Calu3 (cell line): ENCODE data around the gene NGEF. TPM values are rescaled to one million over a fixed set of nuclear protein-coding genes. Genes with fewer than 3 reads are reported as not detected.

Source experiments
- BruUV-seq: library from RNA; stranded (reverse); fragments of 400-500 nt; replicated peaks from 2 replicates; lab custom pipeline; 2021; lab: Mats Ljungman, UMichigan
- CTCF ChIA-PET: fragments of 300-600 bp; sonication (Branson Sonifier 250); formaldehyde crosslinking; loops from one replicate; lab custom pipeline; 2022; ENCODE audit warnings: antibody characterized with exemption; lab: Charles Lee
- DNase-seq: peaks from one replicate; pipeline ENCODE4 v3.0.0; 2022
- H3K27ac Mint-ChIP-seq: one replicate; pipeline ENCODE4 v1.8.0; 2022; ENCODE audit warnings: mixed read lengths; ENCODE audit not compliant: unreplicated experiment
- H3K27me3 Mint-ChIP-seq: one replicate; pipeline ENCODE4 v1.8.0; 2022; ENCODE audit warnings: mixed read lengths; ENCODE audit not compliant: unreplicated experiment
- H3K36me3 Mint-ChIP-seq: one replicate; pipeline ENCODE4 v1.8.0; 2022; ENCODE audit warnings: mild to moderate bottlenecking, moderate library complexity, mixed read lengths; ENCODE audit not compliant: insufficient read depth, unreplicated experiment
- H3K4me1 Mint-ChIP-seq: one replicate; pipeline ENCODE4 v1.8.0; 2022; ENCODE audit warnings: mild to moderate bottlenecking, low read depth, mixed read lengths; ENCODE audit not compliant: unreplicated experiment
- H3K4me3 Mint-ChIP-seq: one replicate; pipeline ENCODE4 v1.8.0; 2022; ENCODE audit warnings: mild to moderate bottlenecking, low read depth, moderate library complexity, mixed read lengths; ENCODE audit not compliant: unreplicated experiment
- H3K9me3 Mint-ChIP-seq: one replicate; pipeline ENCODE4 v1.8.0; 2022; ENCODE audit warnings: low read depth, mixed read lengths; ENCODE audit not compliant: unreplicated experiment
- CTCF ChIP-seq: fragments of 200-600 bp; IDR thresholded peaks from one replicate; pipeline ENCODE4 v1.8.0; 2022; ENCODE audit warnings: antibody characterized with exemption; ENCODE audit not compliant: unreplicated experiment
- intact Hi-C: fragments of 100-400 bp; cut with micrococcal nuclease; formaldehyde crosslinking; loops from one replicate; pipeline ENCODE4 v1.10.0; 2022; ENCODE audit not compliant: unreplicated experiment
- total RNA-seq: library from RNA; stranded (reverse); gene quantifications from 2 replicates; pipeline ENCODE4 v1.2.3, GENCODE V29; 2022

Gene NGEF
- total RNA-seq, 1 experiment from 2014 or later, result 1.7 TPM

DNA sequence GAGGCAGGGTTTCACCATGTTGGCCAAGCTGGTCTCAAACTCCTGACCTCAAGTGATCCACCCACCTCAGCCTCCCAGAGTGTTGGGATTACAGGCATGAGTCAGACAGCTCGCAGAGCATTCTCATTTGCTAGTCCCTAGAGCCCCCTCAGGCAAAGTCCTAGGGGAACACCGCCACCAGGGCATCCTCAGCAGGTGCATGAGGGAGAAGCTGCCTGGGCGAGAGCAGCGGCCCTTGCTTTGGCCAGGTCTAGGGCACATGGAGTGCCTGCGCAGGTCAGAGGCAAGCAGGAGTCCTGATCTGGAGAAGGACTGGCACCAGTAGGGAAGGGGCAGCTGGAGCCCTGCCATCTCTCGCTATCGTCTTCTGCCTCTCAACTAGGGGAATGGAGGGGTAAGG, 32.4 kb downstream of the NGEF start:
- no TSS peak for BruUV-seq
- no peak for DNase-seq
- H3K4me3 Mint-ChIP-seq, result no peak overlapping the region
- peaks cover 6% of the 10 kb centered on the region for H3K36me3 Mint-ChIP-seq
- intact Hi-C loops, result loop anchor here (2.0 to 5.0 kb wide), 2 partner anchors 47 to 270 kb away; partner anchors contain the start of gene ATG16L1
- H3K9me3 Mint-ChIP-seq, result no peaks in the 10 kb centered on the region
- TF ChIP-seq CTCF, result no peak
- no peak overlapping the region for H3K27ac Mint-ChIP-seq
- peaks cover 31% of the 10 kb centered on the region for H3K4me1 Mint-ChIP-seq
- CTCF ChIA-PET, result interaction anchor here (1.2 to 1.9 kb wide), 4 partner anchors 13 to 74 kb away, joined by 3 to 12 read pairs (median 6); no protein-coding TSS in a partner anchor
- H3K27me3 Mint-ChIP-seq, result no peaks in the 10 kb centered on the region

DNA sequence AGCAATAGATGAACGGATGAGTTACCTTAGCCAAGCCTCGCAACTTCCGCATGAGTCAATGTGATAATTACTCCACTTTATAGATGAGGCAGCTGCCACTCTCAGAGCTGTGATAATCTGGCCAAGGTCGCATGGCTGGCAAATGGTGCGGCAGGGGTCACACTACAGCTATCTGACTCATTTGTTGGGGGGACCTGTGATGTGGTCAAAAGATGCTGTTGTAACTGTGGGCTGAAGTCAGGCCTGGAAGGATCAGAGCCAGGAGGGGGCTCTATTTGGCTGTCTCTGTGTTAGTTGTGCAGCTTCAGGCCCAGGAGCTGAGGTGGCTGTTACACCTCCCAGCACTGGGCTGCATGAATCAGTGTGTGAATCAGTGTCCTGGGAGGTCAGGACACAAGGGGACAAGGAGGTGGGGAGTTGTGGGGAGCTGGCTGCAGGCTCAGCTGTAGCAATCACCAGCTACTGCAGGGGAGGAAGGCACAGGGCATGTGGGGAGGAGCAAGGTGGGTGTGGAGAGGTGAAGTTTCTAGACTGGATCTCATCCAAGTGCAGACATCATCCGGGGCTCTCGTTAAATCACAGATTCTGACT, 33.1 kb downstream of the NGEF start:
- BruUV-seq, result no TSS peak
- peak overlapping the region; percentile 43 for H3K27ac Mint-ChIP-seq
- DNase-seq, result peak; percentile 47
- H3K9me3 Mint-ChIP-seq, result no peaks in the 10 kb centered on the region
- CTCF ChIA-PET, result interaction anchor here (1.3 to 1.8 kb wide), 2 partner anchors 49 to 74 kb away, joined by 3 to 12 read pairs; no protein-coding TSS in a partner anchor
- H3K27me3 Mint-ChIP-seq, result no peaks in the 10 kb centered on the region
- no peak for TF ChIP-seq CTCF
- H3K36me3 Mint-ChIP-seq, result peaks cover 6% of the 10 kb centered on the region
- intact Hi-C loops, result loop anchor here (2.0 to 5.0 kb wide), 2 partner anchors 47 to 271 kb away; partner anchors contain the start of gene ATG16L1
- peaks cover 31% of the 10 kb centered on the region for H3K4me1 Mint-ChIP-seq
- peak overlapping the region; percentile 5 for H3K4me3 Mint-ChIP-seq

DNA sequence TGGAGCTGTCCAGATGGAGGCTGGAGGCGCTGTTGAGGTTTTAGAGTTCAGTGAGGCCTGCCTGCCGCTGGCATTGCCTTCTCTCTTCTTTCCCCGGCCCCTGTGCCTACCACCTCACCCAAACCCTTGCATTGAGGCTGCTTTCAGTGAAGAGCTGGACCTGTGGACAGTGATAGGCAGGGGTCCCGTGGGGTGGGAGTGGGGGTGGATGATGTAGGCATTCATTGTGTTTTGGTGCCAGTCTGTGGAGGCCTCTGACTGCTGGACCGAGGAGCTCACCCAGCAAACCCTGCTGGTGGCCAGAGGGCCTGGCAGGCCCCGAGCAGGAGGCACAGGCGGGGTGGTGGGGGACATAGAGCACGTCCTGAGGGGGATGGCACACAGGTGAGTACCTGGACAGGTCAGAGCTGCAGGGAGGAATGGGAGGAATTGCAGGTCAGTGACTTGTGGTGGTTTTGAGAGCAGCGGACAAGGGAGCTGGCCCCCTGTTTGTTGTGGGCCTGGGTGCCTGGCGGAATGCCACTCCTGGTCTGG, 35.6 kb downstream of the NGEF start:
- no peaks in the 10 kb centered on the region for H3K27me3 Mint-ChIP-seq
- intact Hi-C loops, result no loop called here
- no TSS peak for BruUV-seq
- H3K4me3 Mint-ChIP-seq, result no peak overlapping the region
- DNase-seq, result no peak
- H3K36me3 Mint-ChIP-seq, result peaks cover 6% of the 10 kb centered on the region
- H3K9me3 Mint-ChIP-seq, result no peaks in the 10 kb centered on the region
- no peak for TF ChIP-seq CTCF
- no peak overlapping the region for H3K27ac Mint-ChIP-seq
- peaks cover 31% of the 10 kb centered on the region for H3K4me1 Mint-ChIP-seq
- CTCF ChIA-PET, result no interaction called here

- BruUV-seq, result no TSS peak
Measured at GRCh38 chr2:232976666-232977437, 36.2 kb downstream of the NGEF start.

More at GRCh38 chr2:232976666-232977437, 36.2 kb downstream of the NGEF start:
- Mint-ChIP-seq H3K36me3 (peaks cover 6% of the 10 kb centered on the region), H3K27ac (no peak overlapping the region), H3K4me1 (peaks cover 30% of the 10 kb centered on the region), H3K4me3 (no peak overlapping the region), H3K27me3 (no peaks in the 10 kb centered on the region), H3K9me3 (no peaks in the 10 kb centered on the region)
- TF ChIP-seq CTCF, result no peak
- CTCF ChIA-PET, result no interaction called here
- no peak for DNase-seq
- intact Hi-C loops, result no loop called here
